SK-N-SH treated with all-trans-retinoic acid at 6 μM for 48 hours (cell line): Measurements from ENCODE around the gene RXRA.

Experiments used
- ATAC-seq: fragments of 200-7000 bp; cut with Tn5 transposase; 3 replicates; pipeline ENCODE4 v1.9.1; 2020; ENCODE audit warnings: mild to moderate bottlenecking, moderate library complexity
- ARNTL ChIP-seq: fragments of 450-650 bp; formaldehyde crosslinking; IDR thresholded peaks from 2 replicates; pipeline ENCODE4 v1.5.0; 2020; ENCODE audit warnings: low read depth, mild to moderate bottlenecking, moderate library complexity, borderline replicate concordance
- BACH2 ChIP-seq: fragments of 250-450 bp; sonication (Bioruptor Pico); IDR thresholded peaks from 2 replicates; pipeline ENCODE4 v1.9.0; 2021; ENCODE audit warnings: mild to moderate bottlenecking, borderline replicate concordance
- CSDC2 ChIP-seq: fragments of 250-450 bp; sonication (Bioruptor Pico); IDR thresholded peaks from 2 replicates; pipeline ENCODE4 v1.5.0; 2020; ENCODE audit warnings: mild to moderate bottlenecking, moderate library complexity
- ESRRG ChIP-seq: fragments of 250-450 bp; sonication (Bioruptor Pico); IDR thresholded peaks from 2 replicates; pipeline ENCODE4 v1.6.1; 2021; ENCODE audit warnings: mild to moderate bottlenecking
- GLIS3 ChIP-seq: fragments of 250-450 bp; sonication (Bioruptor Pico); IDR thresholded peaks from 2 replicates; pipeline ENCODE4 v1.5.0; 2020; ENCODE audit warnings: mild to moderate bottlenecking, moderate library complexity
- OSR1 ChIP-seq: fragments of 250-450 bp; sonication (Bioruptor Pico); IDR thresholded peaks from 2 replicates; pipeline ENCODE4 v1.8.0; 2022; ENCODE audit warnings: moderate library complexity, mild to moderate bottlenecking, inconsistent platforms
- PPARA ChIP-seq: fragments of 250-450 bp; sonication (Bioruptor Pico); IDR thresholded peaks from 2 replicates; pipeline ENCODE4 v1.5.0; 2020; ENCODE audit warnings: mild to moderate bottlenecking, borderline replicate concordance
- RARB ChIP-seq: fragments of 250-450 bp; sonication (Bioruptor Pico); IDR thresholded peaks from 2 replicates; pipeline ENCODE4 v1.8.0; 2021; ENCODE audit warnings: mild to moderate bottlenecking, moderate library complexity
- SNAI2 ChIP-seq: fragments of 250-450 bp; sonication (Bioruptor Pico); IDR thresholded peaks from 2 replicates; pipeline ENCODE4 v1.5.0; 2020; ENCODE audit warnings: mild to moderate bottlenecking, moderate library complexity
- TCF4 ChIP-seq: fragments of 250-450 bp; sonication (Bioruptor Pico); IDR thresholded peaks from 2 replicates; pipeline ENCODE4 v1.8.0; 2021; ENCODE audit warnings: mild to moderate bottlenecking, moderate library complexity, borderline replicate concordance
- TOX ChIP-seq: fragments of 250-450 bp; sonication (Bioruptor Pico); IDR thresholded peaks from 2 replicates; pipeline ENCODE4 v1.8.0; 2021; ENCODE audit warnings: mild to moderate bottlenecking, moderate library complexity, borderline replicate concordance
- ZC3H10 ChIP-seq: fragments of 250-450 bp; sonication (Bioruptor Pico); IDR thresholded peaks from 2 replicates; pipeline ENCODE4 v1.5.1; 2021; ENCODE audit warnings: mild to moderate bottlenecking, moderate library complexity
- ZFP3 ChIP-seq: fragments of 250-450 bp; sonication (Bioruptor Pico); IDR thresholded peaks from 2 replicates; pipeline ENCODE4 v1.5.0; 2020; ENCODE audit warnings: mild to moderate bottlenecking, moderate library complexity
- ZFP30 ChIP-seq: fragments of 450-650 bp; formaldehyde crosslinking; IDR thresholded peaks from 2 replicates; pipeline ENCODE4 v1.5.0; 2022; ENCODE audit warnings: mild to moderate bottlenecking, moderate library complexity
- ZNF565 ChIP-seq: fragments of 450-650 bp; formaldehyde crosslinking; conservative IDR thresholded peaks from 2 replicates; pipeline ENCODE4 v1.5.0; 2020; ENCODE audit warnings: low read depth, mild to moderate bottlenecking, moderate library complexity
- ZNF70 ChIP-seq: fragments of 450-650 bp; formaldehyde crosslinking; IDR thresholded peaks from 2 replicates; pipeline ENCODE4 v1.5.0; 2020; ENCODE audit warnings: mild to moderate bottlenecking, moderate library complexity
- ZNF8 ChIP-seq: fragments of 450-650 bp; formaldehyde crosslinking; IDR thresholded peaks from 2 replicates; pipeline ENCODE4 v1.5.0; 2020; ENCODE audit warnings: mild to moderate bottlenecking, moderate library complexity
- TF ChIP-seq, protein P1 (sequence below): fragments of 250-450 bp; sonication (Bioruptor Pico); IDR thresholded peaks from 2 replicates; pipeline ENCODE4 v1.8.0; 2020; ENCODE audit warnings: mild to moderate bottlenecking, moderate library complexity, borderline replicate concordance
- TF ChIP-seq, protein P2 (sequence below): fragments of 250-450 bp; sonication (Bioruptor Pico); IDR thresholded peaks from 2 replicates; pipeline ENCODE4 v1.5.0; 2020; ENCODE audit warnings: mild to moderate bottlenecking, moderate library complexity
- TF ChIP-seq, protein P3 (sequence below): fragments of 250-450 bp; sonication (Bioruptor Pico); IDR thresholded peaks from 2 replicates; pipeline ENCODE4 v1.5.1; 2020; ENCODE audit warnings: low read depth, mild to moderate bottlenecking, moderate library complexity
- TF ChIP-seq, protein P4 (sequence below): fragments of 250-450 bp; sonication (Bioruptor Pico); IDR thresholded peaks from 2 replicates; pipeline ENCODE4 v1.8.0; 2021; ENCODE audit warnings: low read depth, mild to moderate bottlenecking, moderate library complexity, borderline replicate concordance

Gene RXRA

DNA sequence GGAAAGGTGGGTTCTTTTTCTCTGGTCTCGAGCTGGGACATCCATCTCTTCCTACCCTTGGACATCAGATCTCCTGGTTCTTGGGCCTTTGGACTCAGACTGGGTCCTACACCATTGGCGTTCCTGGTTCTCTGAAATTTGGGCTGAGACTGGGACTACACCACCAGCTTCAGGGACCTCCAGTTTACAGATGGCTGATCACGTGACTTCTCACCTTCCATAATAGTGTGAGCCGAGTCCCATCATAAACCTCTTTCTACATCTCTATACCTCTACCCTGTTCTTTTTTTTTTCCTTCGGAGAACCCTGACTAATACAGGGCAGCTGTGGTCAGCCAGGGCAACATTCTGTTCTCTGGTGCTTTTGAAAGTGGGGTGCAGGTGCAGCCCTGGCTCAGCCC lies 27.2 kb upstream of the RXRA start (continued):
- TF ChIP-seq ZNF565 (CRISPR knock-in tag) = no peak
- no peak for TF ChIP-seq ZFP30 (CRISPR knock-in tag)
- no peak for TF ChIP-seq TOX (CRISPR knock-in tag)

DNA sequence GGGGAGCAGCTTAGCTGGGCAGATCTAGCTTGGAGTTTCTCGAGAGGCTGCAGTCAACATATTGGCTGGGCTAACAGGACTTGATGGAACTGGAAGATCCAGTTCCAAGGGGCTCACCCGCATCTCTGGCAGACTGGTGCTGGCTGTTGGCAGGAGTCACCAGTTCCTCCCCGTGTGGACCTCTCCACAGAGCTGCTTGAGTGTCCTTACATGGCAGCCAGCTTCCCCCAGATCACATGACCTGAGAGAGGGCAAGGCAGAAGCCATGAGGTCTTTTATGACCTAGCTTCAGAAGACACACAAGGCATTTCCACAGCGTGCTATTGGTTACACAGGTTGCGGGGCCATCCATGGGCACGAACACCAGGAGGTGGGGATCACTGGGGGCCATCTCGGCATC lies 26.4 kb upstream of the RXRA start:
- ATAC-seq = no peak
- TF ChIP-seq, protein P1, sequence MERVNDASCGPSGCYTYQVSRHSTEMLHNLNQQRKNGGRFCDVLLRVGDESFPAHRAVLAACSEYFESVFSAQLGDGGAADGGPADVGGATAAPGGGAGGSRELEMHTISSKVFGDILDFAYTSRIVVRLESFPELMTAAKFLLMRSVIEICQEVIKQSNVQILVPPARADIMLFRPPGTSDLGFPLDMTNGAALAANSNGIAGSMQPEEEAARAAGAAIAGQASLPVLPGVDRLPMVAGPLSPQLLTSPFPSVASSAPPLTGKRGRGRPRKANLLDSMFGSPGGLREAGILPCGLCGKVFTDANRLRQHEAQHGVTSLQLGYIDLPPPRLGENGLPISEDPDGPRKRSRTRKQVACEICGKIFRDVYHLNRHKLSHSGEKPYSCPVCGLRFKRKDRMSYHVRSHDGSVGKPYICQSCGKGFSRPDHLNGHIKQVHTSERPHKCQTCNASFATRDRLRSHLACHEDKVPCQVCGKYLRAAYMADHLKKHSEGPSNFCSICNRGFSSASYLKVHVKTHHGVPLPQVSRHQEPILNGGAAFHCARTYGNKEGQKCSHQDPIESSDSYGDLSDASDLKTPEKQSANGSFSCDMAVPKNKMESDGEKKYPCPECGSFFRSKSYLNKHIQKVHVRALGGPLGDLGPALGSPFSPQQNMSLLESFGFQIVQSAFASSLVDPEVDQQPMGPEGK (CRISPR knock-in tag) = no peak
- TF ChIP-seq ZC3H10 (CRISPR knock-in tag) (no peak), ESRRG (no peak), CSDC2 (CRISPR knock-in tag) (no peak), RARB (CRISPR knock-in tag) (no peak), TCF4 (no peak), PPARA (no peak), GLIS3 (no peak), ZNF565 (CRISPR knock-in tag) (no peak), OSR1 (CRISPR knock-in tag) (no peak), ZNF70 (no peak), ZFP30 (CRISPR knock-in tag) (no peak)
- TF ChIP-seq, protein P2, sequence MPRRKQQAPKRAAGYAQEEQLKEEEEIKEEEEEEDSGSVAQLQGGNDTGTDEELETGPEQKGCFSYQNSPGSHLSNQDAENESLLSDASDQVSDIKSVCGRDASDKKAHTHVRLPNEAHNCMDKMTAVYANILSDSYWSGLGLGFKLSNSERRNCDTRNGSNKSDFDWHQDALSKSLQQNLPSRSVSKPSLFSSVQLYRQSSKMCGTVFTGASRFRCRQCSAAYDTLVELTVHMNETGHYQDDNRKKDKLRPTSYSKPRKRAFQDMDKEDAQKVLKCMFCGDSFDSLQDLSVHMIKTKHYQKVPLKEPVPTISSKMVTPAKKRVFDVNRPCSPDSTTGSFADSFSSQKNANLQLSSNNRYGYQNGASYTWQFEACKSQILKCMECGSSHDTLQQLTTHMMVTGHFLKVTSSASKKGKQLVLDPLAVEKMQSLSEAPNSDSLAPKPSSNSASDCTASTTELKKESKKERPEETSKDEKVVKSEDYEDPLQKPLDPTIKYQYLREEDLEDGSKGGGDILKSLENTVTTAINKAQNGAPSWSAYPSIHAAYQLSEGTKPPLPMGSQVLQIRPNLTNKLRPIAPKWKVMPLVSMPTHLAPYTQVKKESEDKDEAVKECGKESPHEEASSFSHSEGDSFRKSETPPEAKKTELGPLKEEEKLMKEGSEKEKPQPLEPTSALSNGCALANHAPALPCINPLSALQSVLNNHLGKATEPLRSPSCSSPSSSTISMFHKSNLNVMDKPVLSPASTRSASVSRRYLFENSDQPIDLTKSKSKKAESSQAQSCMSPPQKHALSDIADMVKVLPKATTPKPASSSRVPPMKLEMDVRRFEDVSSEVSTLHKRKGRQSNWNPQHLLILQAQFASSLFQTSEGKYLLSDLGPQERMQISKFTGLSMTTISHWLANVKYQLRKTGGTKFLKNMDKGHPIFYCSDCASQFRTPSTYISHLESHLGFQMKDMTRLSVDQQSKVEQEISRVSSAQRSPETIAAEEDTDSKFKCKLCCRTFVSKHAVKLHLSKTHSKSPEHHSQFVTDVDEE (CRISPR knock-in tag) = no peak
- TF ChIP-seq, protein P3, sequence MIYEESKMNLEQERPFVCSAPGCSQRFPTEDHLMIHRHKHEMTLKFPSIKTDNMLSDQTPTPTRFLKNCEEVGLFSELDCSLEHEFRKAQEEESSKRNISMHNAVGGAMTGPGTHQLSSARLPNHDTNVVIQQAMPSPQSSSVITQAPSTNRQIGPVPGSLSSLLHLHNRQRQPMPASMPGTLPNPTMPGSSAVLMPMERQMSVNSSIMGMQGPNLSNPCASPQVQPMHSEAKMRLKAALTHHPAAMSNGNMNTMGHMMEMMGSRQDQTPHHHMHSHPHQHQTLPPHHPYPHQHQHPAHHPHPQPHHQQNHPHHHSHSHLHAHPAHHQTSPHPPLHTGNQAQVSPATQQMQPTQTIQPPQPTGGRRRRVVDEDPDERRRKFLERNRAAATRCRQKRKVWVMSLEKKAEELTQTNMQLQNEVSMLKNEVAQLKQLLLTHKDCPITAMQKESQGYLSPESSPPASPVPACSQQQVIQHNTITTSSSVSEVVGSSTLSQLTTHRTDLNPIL (CRISPR knock-in tag) = no peak

DNA sequence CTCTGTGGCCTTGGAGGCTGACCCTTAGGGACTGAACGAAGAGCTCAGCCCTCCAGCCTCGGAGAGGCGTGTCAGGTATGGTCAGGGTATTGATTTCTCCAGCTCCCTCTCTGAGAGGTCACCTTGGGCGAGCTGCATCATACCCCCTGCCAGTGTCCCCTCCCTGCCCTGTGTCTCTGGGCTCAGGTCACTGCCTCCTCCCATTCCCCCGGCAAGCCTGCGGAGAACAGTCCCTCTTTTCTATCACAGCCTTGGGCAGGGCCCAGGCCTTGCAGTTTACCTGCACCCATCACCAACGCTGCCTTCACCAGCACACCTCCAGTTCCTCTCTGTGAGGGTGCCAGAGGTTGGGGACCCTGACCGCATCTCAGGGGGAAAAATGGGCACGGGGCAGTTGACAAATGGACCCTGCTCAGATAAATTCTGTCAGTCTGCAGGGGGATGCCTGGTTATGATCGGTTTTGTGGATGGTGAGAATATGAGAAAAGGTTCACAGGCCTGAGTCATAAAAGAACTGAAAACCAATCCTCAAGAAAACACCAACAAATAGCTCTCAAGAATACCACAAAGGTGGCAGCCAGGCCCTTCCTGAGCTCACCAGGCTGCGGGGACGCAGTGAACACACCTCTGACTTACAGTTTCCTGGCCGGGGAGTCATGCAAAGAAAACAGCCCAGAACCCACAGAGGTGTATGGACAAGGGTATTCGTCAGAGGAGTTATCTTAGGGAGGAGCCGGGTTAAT lies 24.7 kb upstream of the RXRA start:
- no peak for ATAC-seq
- no peak for TF ChIP-seq ZNF565 (CRISPR knock-in tag)
- TF ChIP-seq ESRRG = no peak
- no peak for TF ChIP-seq PPARA
- TF ChIP-seq ZNF70 = no peak
- TF ChIP-seq, protein P1 (CRISPR knock-in tag) = no peak
- TF ChIP-seq, protein P4, sequence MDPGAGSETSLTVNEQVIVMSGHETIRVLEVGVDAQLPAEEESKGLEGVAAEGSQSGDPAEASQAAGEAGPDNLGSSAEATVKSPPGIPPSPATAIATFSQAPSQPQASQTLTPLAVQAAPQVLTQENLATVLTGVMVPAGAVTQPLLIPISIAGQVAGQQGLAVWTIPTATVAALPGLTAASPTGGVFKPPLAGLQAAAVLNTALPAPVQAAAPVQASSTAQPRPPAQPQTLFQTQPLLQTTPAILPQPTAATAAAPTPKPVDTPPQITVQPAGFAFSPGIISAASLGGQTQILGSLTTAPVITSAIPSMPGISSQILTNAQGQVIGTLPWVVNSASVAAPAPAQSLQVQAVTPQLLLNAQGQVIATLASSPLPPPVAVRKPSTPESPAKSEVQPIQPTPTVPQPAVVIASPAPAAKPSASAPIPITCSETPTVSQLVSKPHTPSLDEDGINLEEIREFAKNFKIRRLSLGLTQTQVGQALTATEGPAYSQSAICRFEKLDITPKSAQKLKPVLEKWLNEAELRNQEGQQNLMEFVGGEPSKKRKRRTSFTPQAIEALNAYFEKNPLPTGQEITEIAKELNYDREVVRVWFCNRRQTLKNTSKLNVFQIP = no peak
- no peak for TF ChIP-seq ARNTL (CRISPR knock-in tag)
- TF ChIP-seq, protein P3 (CRISPR knock-in tag) = no peak
- no peak for TF ChIP-seq BACH2 (CRISPR knock-in tag)
- TF ChIP-seq, protein P2 (CRISPR knock-in tag) = no peak
- TF ChIP-seq TCF4 = no peak
- no peak for TF ChIP-seq ZNF8 (CRISPR knock-in tag)
- no peak for TF ChIP-seq SNAI2
- TF ChIP-seq GLIS3 = no peak
- no peak for TF ChIP-seq CSDC2 (CRISPR knock-in tag)
- TF ChIP-seq ZFP3 (CRISPR knock-in tag) = no peak
